HepG2 (cell line): ENCODE measurements around the gene CKS1B. TPM values are rescaled to one million over a fixed set of nuclear protein-coding genes. Genes with fewer than 3 reads are reported as not detected.

Experiments
- ATAC-seq: fragments of 200-7000 bp; cut with Tn5 transposase; 3 replicates; pipeline ENCODE4 v1.9.1; 2020; ENCODE audit warnings: mild to moderate bottlenecking, moderate library complexity
- BruUV-seq: library from RNA; stranded (reverse); fragments of 400-500 nt; replicated peaks from 2 replicates; lab custom pipeline; 2021; lab: Mats Ljungman, UMichigan
- CTCF ChIA-PET: fragments of 300-600 bp; formaldehyde crosslinking; extraction: SDS; loops from one replicate; lab custom pipeline; 2021; ENCODE audit warnings: low total read pairs, inconsistent platforms, low intra/inter-chr PET ratio; lab: Yijun Ruan, JAX
- POLR2A ChIA-PET: fragments of 350-600 bp; sonication (Branson Sonifier 250); formaldehyde crosslinking; loops from one replicate; lab custom pipeline; 2020; ENCODE audit warnings: antibody characterized with exemption, inconsistent platforms; lab: Yijun Ruan, JAX
- DNase-seq: peaks from one replicate; pipeline ENCODE4 v3.0.0-alpha.2; 2015; ENCODE audit warnings: low spot score
- FAIRE-seq: peaks from 3 replicates; lab custom pipeline; 2011; peaks lifted over from hg19 to GRCh38; lab: Jason Lieb, UNC
- H2AFZ ChIP-seq: one replicate; pipeline ENCODE4 v1.6.1; 2011; ENCODE audit warnings: low read length, inconsistent platforms
- H3K27ac ChIP-seq: fragments of 300-600 bp; 3 replicates; pipeline ENCODE4 v1.8.0; 2011; ENCODE audit warnings: mixed run types, mild to moderate bottlenecking, mixed read lengths, low read length, inconsistent platforms; ENCODE audit not compliant: insufficient read depth; ENCODE audit errors: extremely low read length
- H3K27me3 ChIP-seq, 2 experiments: fragments of 200-600 bp in 1 of 2; 2 replicates in 1 of 2; 3 replicates in 1 of 2; pipeline versions ENCODE4 v1.6.0 to v1.8.0; 2011; ENCODE audit warnings: low read length in 2 of 2, mild to moderate bottlenecking in 2 of 2, moderate library complexity in 2 of 2, inconsistent platforms in 1 of 2; ENCODE audit not compliant: insufficient read depth in 2 of 2, control insufficient read depth in 1 of 2
- H3K36me3 ChIP-seq, 2 experiments: fragments of 200-600 bp in 1 of 2; replicated peaks in 1 of 2; 2 replicates in 1 of 2; 3 replicates in 1 of 2; pipeline versions ENCODE4 v1.5.1 to v1.8.0; 2011; ENCODE audit warnings: low read length in 2 of 2, inconsistent platforms in 1 of 2; ENCODE audit not compliant: insufficient read depth in 2 of 2, control insufficient read depth in 1 of 2
- H3K4me1 ChIP-seq: 2 replicates; pipeline ENCODE4 v1.5.1; 2012; ENCODE audit warnings: low read length, inconsistent platforms; ENCODE audit not compliant: insufficient read depth
- H3K4me2 ChIP-seq: 2 replicates; pipeline ENCODE4 v1.6.0; 2011; ENCODE audit warnings: low read depth, low read length, inconsistent platforms
- H3K4me3 ChIP-seq, 3 experiments: fragments of 200-600 bp in 1 of 3; sonication (generic), shearing (Covaris generic) in 1 of 3; replicated peaks in 1 of 3; 2 replicates each; pipeline ENCODE4 v1.5.1; 2011 to 2016; ENCODE audit warnings: low read length in 3 of 3, inconsistent platforms in 2 of 3, low read depth in 2 of 3, mild to moderate bottlenecking in 2 of 3, control low read depth in 1 of 3, mixed read lengths in 1 of 3; ENCODE audit not compliant: insufficient read depth in 1 of 3
- H3K79me2 ChIP-seq: one replicate; pipeline ENCODE4 v1.6.1; 2011; ENCODE audit warnings: low read length, inconsistent platforms; ENCODE audit not compliant: insufficient read depth
- H3K9ac ChIP-seq: 2 replicates; pipeline ENCODE4 v1.6.0; 2011; ENCODE audit warnings: mild to moderate bottlenecking, low read depth, low read length, inconsistent platforms; ENCODE audit not compliant: insufficient read depth
- H3K9me3 ChIP-seq: 2 replicates; pipeline ENCODE4 v1.5.1; 2012; ENCODE audit warnings: mild to moderate bottlenecking, low read length
- H4K20me1 ChIP-seq: 2 replicates; pipeline ENCODE4 v1.6.0; 2011; ENCODE audit warnings: inconsistent platforms, mild to moderate bottlenecking, low read length, moderate library complexity; ENCODE audit not compliant: insufficient read depth
- CREM ChIP-seq, 2 experiments: sonication (generic) in 1 of 2; formaldehyde crosslinking in 1 of 2; IDR thresholded peaks; 2 replicates each; pipeline versions ENCODE4 v1.4.0 to v1.6.1; 2016 to 2020; ENCODE audit warnings: antibody characterized with exemption in 1 of 2, mild to moderate bottlenecking in 1 of 2, missing genetic modification reagents in 1 of 2
- GABPA ChIP-seq, 2 experiments: IDR thresholded peaks; 2 replicates each; pipeline ENCODE4 v1.6.1; 2011 to 2016; ENCODE audit warnings: low read depth in 2 of 2, low read length in 1 of 2, missing biosample characterization in 1 of 2, missing genetic modification characterization in 1 of 2
- GABPB1 ChIP-seq: IDR thresholded peaks from 2 replicates; pipeline ENCODE4 v1.6.1; 2016; ENCODE audit warnings: mild to moderate bottlenecking, missing genetic modification reagents, moderate library complexity, missing compliant biosample characterization
- HIC2 ChIP-seq: sonication (generic); formaldehyde crosslinking; IDR thresholded peaks from 2 replicates; pipeline ENCODE4 v1.9.0; 2022; ENCODE audit warnings: low read depth, missing genetic modification reagents
- KDM5A ChIP-seq: fragments of 200-600 bp; sonication (generic); IDR thresholded peaks from 2 replicates; pipeline ENCODE4 v1.7.0; 2018; ENCODE audit warnings: antibody characterized with exemption, mild to moderate bottlenecking, low read length, borderline replicate concordance
- NR2C2 ChIP-seq: sonication (generic); formaldehyde crosslinking; IDR thresholded peaks from 2 replicates; pipeline ENCODE4 v1.4.0; 2020; ENCODE audit warnings: missing genetic modification reagents, mild to moderate bottlenecking, moderate library complexity, borderline replicate concordance
- RNF219 ChIP-seq: sonication (generic); formaldehyde crosslinking; IDR thresholded peaks from 2 replicates; pipeline ENCODE4 v1.5.0; 2020; ENCODE audit warnings: mild to moderate bottlenecking, missing genetic modification reagents
- SUZ12 ChIP-seq: fragments of 150-350 bp; IDR thresholded peaks from 2 replicates; pipeline ENCODE4 v1.6.1; 2014; ENCODE audit warnings: low read depth, low read length
- ZNF143 ChIP-seq: sonication (generic); formaldehyde crosslinking; IDR thresholded peaks from 2 replicates; pipeline ENCODE4 v1.4.0; 2020; ENCODE audit warnings: missing genetic modification reagents
- ZNF256 ChIP-seq: sonication (generic); formaldehyde crosslinking; conservative IDR thresholded peaks from 2 replicates; pipeline ENCODE4 v1.4.0; 2020; ENCODE audit warnings: missing genetic modification reagents
- ZNF563 ChIP-seq: sonication (generic); formaldehyde crosslinking; IDR thresholded peaks from 2 replicates; pipeline ENCODE4 v1.8.0; 2022; ENCODE audit warnings: mild to moderate bottlenecking, moderate library complexity, missing genetic modification reagents
- ZNF800 ChIP-seq: sonication (generic); formaldehyde crosslinking; IDR thresholded peaks from 2 replicates; pipeline ENCODE4 v1.4.0; 2020; ENCODE audit warnings: missing genetic modification reagents
- WGBS: methylation state at CpG from one replicate; pipeline ENCODE4 v1.1.6; 2017; ENCODE audit warnings: low lambda C conversion rate; 5-methylcytosine and 5-hydroxymethylcytosine counted together
- in situ Hi-C: cut with HindIII; loops from 2 replicates; pipeline ENCODE4 v1.10.0; 2017; ENCODE audit warnings: low pct_unique_long_range_greater_than_20kb; ENCODE audit not compliant: extremely low pct_ligation_motif_present
- intact Hi-C: fragments of 100-400 bp; cut with micrococcal nuclease; formaldehyde crosslinking; loops from one replicate; pipeline ENCODE4 v1.10.0; 2022; ENCODE audit not compliant: unreplicated experiment
- polyA plus RNA-seq, 8 experiments: library from polyadenylated mRNA; depleted of rRNA in 3 of 8; stranded (reverse) in 7 of 8; unstranded in 1 of 8; fragments of >200 nt; fragmentation: Illumina TruSeq in 4 of 8; extraction: Trizol in 4 of 8; gene quantifications; 2 replicates each; pipeline versions ENCODE4 v1.2.1 to v1.2.3, GENCODE V29; 2011 to 2016; ENCODE audit warnings: low read depth in 4 of 8, missing spikeins in 1 of 8, mixed read lengths in 1 of 8; ENCODE audit not compliant: insufficient read depth in 1 of 8
- total RNA-seq, 5 experiments: library from RNA; depleted of rRNA; stranded (reverse); fragments of >200 nt; fragmentation: Illumina TruSeq; extraction: Trizol; gene quantifications; 2 replicates each; pipeline ENCODE4 v1.2.3, GENCODE V29; 2016; ENCODE audit warnings: low read depth in 1 of 5

CKS1B gene
- total and polyA plus RNA-seq, 2 of the 13 experiments (the other 11 are each of a cell fraction or from before 2014, with no cell fraction given) = 217 to 222 TPM

- TF ChIP-seq HIC2 = 0 out of 2 replicates have a peak, but pooled peaks have one; percentile 19
- TF ChIP-seq, all 625 proteins: peak for 4
Measured at GRCh38 chr1:155005076-155006011, 30.9 kb downstream of the CKS1B start (continued).

GRCh38 chr1:155006601-155007101 is 32.2 kb downstream of the CKS1B start:
- Histone ChIP-seq H3K27me3 (no peaks in the 10 kb centered on the region; a peak in 1 of 5 replicates), H3K27ac (peak overlapping the region; percentile 8), H3K4me2 (peak overlapping the region; percentile 36; the same call in 1 of the 2 replicates), H2AFZ (no peak overlapping the region), H3K9ac (no peak overlapping the region), H3K4me3 (no peak overlapping the region), H3K9me3 (no peaks in the 10 kb centered on the region), H3K36me3 (peaks cover 1 to 6% of the 10 kb centered on the region in 2 experiments; a peak in 3 of 5 replicates), H4K20me1 (peaks cover 5% of the 10 kb centered on the region; the same call in 1 of the 2 replicates), H3K79me2 (peaks cover 46% of the 10 kb centered on the region), H3K4me1 (peaks cover 77% of the 10 kb centered on the region)
- in situ Hi-C loops = no loop called here
- 83% methylated on average over 2 of the region's 2 CpGs for WGBS
- no peak for ATAC-seq
- ChIA-PET CTCF (no interaction called here), POLR2A (interaction anchor here (1.0 to 1.6 kb wide), 4 partner anchors 11 to 50 kb away, joined by 3 to 10 read pairs (median 6); partner anchors contain the start of gene PBXIP1)
- no peak for FAIRE-seq
- BruUV-seq = no TSS peak
- DNase-seq = no peak
- intact Hi-C loops = no loop called here
- TF ChIP-seq ZNF800 (CRISPR knock-in tag) (no peak), SUZ12 (peak; percentile 33; the same call in 1 of the 2 replicates), ZNF256 (CRISPR knock-in tag) (no peak), KDM5A (no peak), ZNF143 (CRISPR knock-in tag) (peak; percentile 89), CREM (IDR thresholded peaks at IDR 0.05) (peak; percentile 72; the same call in 1 of the 2 replicates), CREM (CRISPR knock-in tag; IDR thresholded peaks at IDR 0.05) (no peak), ZNF563 (CRISPR knock-in tag) (no peak), RNF219 (CRISPR knock-in tag) (no peak), NR2C2 (CRISPR knock-in tag) (peak; percentile 23; the same call in 1 of the 2 replicates), GABPB1 (peak; percentile 13; the same call in 1 of the 2 replicates), GABPA (IDR thresholded peaks at IDR 0.05; ENCODE audit: low read depth, low read length) (no peak), GABPA (CRISPR knock-in tag; IDR thresholded peaks at IDR 0.05; ENCODE audit: low read depth) (peak; percentile 60)
